Left kidney (tissue), 2 donors: ENCODE data around the gene DENND4C. TPM values are rescaled to one million over a fixed set of nuclear protein-coding genes. Genes with fewer than 3 reads are reported as not detected.
"Not testable (repeated sequence)": the region's sequence is repeated elsewhere in the genome, so short reads cannot be mapped to it uniquely, and the experiment has no call there.

ENCODE experiments used
- DNase-seq: peaks from one replicate; pipeline ENCODE4 v3.0.0-alpha.2; 2013
- polyA plus RNA-seq: library from polyadenylated mRNA; unstranded; fragments of 120-200 nt; gene quantifications from one replicate; pipeline ENCODE4 v1.2.1, GENCODE V29; 2013; ENCODE audit not compliant: insufficient read length

Gene DENND4C
- polyA plus RNA-seq, 1 donor, result 60.6 TPM

DNA sequence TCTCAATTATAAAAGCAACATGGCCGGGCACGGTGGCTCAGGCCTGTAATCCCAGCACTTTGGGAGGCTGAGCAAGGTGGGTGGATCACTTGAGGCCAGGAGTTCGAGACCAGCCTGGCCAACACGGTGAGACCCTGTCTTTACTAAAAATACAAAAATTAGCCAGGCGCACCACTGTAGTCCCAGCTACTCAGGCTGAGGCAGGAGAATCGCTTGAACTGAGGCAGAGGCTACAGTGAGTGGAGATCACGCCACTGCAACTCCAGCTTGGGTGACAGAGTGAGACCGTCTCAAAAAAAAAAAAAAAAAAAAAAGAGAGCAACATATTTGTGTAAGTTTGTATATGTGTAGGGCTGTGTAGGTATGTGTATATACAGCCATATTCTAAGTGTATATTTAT lies 142.1 kb downstream of the DENND4C start:
- no peak for DNase-seq

DNA sequence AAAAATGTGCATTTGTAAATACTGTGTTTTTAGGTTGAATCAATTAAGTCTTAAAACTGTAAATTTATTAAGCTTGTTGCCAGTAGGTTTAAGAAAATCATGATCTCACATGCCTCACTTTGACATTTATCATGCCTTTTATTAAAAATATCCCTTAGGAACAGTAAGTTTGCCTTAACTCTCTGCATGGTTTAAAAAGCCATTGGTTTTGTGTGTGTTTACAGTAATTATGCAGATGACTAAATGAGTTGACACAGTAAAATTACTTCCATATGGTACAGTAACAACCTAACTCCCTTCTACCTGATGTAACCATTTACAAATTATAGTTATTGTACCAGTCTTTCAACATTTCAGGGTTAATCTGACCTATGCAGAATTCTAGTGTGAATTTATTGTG lies 143.0 kb downstream of the DENND4C start:
- no peak for DNase-seq

DNA sequence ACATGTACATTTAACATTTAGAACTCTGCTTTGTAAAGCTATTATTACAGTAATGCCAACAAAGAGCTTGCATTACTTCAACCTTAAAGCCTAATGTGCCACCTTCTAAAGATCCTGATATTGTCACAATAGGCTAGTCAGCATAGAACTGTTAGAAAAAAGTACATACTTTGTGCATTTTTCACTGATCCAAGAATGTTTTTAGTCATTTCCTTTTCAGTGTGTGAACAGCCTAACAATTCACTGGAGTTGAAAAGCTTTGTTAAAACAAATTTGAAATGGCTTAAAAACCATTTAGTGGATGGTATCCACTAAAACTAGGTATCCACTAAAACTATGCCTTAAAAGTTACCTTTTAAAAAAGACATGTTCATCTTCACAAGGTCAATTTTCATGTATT lies 145.0 kb downstream of the DENND4C start:
- DNase-seq, result no peak

DNA sequence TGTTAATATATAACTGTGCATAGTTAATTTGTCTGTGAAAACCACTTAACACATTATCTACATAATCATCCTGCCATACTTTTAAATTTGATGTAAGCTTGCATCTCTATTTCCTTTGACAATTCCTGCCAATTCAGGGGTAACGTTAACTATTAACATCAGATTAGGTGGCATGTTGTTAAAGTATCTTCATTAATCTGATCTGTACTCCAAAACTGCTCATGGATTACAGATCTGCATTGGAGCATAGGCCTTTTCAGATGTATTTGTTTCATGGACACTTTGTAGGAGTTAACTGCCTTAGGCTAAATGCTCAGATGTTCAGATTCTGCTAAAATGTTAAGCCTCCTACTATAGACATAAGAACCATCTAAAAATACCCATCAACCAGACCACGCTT lies 146.4 kb downstream of the DENND4C start:
- DNase-seq, result no peak

DNA sequence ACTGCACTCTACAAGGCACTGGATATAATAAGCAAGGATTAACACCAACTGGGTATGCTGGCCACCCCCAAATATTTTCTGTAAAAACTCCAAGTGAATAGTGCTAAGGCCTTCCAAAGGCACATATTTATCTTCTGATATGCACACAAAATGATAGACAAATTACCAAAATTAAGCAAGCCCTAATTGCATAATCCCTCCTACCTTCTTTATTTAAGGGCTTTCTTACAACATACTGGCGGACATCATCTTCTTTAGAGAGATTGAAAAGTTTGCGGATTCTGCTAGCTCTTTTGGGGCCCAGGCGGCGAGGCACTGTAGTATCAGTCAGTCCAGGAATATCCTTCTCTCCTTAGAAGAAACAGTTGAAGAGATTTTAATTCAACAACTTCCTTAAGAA lies 147.7 kb downstream of the DENND4C start:
- DNase-seq, result no peak

DNA sequence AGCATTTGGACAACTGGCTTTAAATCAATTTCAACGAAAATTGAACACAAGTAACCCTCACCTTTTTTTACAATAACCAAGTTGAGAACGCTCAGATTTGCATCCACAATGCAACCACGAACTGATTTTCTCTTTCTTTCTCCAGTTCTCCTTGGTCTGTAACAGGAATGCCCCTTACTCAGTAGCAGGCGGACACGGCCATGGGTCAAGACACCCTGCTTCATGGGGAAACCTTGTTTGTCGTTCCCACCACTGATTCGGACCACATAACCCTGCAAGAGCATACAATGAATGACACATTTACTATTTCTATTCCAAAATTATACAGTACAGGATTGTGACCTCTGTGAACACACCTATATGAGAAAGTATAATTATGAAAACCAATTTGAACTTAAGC lies 148.2 kb downstream of the DENND4C start:
- no peak for DNase-seq

DNA sequence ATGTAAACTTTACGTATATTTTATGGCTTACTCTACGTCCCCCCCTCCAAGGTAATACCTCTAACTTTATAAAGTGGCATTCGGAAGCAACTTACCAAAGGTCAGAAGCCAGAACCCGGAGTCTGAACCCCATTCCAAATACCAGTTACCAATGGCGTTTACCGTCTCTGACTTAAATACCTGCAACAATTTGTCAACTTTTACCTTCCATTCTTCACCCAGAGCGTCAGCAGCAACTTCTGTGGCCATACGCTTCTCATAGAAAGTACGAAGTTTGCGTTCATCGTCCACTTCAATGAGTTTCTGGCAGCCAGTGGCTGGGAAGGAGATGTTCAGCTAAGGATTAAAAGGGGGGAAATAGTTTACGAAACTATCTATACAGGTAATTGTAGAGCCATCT lies 148.8 kb downstream of the DENND4C start:
- DNase-seq, result no peak

DNA sequence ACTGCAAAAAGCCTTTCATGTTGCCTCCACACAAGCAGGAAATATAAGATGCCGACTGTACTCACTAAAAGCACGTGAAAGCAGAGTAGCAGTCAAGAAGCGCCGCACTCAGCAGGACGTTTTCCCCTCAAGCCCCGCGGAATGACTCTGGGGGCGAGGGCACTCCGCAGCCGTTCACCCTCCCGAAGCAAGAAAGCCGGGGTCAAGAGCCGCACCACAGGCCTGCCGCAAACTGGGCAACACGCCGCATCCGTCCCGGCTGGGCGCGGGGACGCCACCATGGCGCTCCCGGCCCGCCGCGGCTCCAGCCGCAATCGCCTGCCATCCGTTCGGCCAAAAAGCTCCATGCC lies 149.2 kb downstream of the DENND4C start:
- DNase-seq, result no peak

DNA sequence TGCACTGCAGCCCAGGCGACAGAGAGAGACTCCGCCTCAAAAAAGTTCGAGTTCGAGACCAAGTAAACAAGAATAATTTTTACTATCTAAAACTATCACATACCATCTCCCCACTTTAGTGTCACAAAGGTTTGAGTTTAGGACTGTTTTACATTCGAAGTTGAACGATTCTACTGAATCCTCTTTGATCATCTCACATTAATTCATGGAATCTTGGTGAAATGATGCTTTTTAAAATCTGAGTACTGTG lies 150.3 kb downstream of the DENND4C start:
- DNase-seq, result no peak

DNA sequence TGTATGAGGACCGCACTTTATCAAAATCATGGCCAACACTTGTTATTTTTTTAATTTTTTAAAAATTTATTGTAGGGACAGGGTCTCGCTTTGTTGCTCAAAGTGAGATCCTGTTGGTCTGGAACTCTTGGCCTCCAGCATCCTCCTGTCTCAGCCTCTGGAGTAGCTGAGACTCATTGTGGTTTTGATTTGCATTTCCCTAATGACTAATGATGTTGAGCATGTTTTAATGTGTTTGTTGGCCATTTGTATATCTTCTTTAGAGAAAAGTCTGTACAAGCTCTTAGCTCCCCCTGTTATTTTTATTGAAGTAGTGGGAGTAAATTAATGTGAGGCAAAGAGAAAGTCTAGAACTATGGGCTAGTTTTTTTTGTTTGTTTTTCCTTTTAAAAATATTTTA lies 151.2 kb downstream of the DENND4C start:
- no peak for DNase-seq

DNA sequence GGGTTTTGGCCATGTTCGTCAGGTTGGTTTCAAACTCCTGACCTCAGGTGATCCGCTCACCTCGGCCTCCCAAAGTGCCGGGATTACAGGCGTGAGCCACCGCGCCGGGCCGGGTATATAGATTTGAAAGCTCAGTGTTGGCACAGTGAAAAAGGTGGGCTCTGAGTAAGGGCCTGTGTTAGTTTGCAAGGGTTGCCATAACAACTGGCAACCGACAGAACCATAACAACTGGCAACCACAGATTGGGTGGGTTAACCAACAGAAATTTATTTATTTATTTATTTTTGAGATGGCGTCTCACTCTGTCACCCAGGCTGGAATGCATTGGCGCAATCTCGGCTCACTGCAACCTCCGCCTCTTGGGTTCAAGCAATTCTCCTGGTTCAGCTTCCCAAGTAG lies 154.7 kb downstream of the DENND4C start:
- not testable (repeated sequence) for DNase-seq

DNA sequence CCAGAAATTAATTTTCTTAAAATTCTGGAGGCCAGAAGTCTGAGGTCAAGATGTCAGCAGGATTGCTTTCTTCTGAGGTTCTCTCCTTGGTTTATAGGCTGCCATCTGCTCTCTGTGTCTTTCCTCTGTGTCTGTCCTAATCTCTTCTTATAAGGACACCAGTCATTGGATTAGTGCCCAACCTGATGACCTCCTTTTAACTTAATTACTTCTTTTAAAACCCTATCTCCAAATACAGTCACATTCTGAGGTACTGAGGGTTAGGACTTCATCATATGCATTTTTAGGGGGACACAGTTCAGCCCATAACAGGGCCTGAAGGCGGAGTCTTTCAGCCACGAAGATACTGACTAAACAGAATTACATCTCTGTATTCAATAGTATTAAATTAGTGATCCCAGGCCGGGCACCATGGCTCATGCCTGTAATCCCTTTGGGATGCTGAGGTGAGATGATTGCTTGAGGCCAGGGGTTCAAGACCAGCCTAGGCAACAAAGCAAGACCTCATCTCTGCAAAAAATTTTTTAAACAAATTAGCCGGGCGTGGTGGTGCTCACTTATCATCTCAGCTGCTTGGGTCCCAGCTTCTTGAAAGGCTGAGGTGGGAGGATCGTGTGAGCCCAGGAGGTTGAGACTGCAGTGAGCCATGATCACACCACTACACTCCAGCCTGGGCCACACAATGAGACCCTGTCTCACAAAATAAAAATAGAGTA lies 155.5 kb downstream of the DENND4C start:
- no peak for DNase-seq

DNA sequence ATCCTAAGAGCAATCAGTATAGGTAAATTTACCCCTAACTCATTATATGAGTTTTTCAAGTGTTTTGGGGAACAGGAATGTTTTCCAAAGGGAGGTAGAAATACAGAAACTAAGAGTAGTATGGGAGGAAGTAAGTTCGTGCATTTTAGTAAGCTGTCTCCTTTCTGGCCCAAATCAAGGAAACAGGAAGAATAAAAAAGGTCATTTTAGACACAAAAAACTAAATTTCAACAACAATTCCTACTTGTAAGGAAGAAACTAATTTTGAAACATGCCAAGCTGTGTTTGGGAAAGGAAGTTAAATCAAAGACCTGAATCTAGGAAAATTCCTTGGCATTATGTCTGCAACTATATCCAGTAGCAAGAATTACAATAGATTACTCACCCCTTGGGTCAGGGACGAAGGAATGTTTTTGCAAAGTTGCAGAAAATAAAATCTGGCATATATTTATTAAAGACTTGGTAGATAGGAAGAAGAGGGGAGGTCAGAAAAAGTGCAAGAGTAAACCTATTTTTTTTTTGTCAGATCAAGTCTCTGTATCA lies 156.1 kb downstream of the DENND4C start:
- no peak for DNase-seq

DNA sequence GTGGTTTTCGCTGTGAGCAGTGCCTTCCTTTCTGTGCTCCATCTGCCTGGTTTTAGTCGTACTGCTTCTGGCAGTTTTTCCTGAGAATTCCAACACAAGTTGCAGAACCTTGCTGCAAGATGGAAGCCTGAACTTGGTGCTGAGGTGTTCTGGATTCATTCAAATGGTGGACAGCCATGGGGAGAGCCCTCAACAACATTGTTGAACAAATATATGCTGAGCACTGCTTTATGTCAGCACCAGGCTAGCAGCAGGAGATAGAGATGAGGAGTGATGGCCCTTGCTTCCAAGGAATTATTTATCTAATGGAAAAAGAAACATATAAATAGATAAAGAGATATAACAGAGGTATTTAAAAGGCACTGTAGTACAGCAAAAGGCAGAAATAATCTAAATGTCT lies 156.8 kb downstream of the DENND4C start:
- DNase-seq, result no peak

DNA sequence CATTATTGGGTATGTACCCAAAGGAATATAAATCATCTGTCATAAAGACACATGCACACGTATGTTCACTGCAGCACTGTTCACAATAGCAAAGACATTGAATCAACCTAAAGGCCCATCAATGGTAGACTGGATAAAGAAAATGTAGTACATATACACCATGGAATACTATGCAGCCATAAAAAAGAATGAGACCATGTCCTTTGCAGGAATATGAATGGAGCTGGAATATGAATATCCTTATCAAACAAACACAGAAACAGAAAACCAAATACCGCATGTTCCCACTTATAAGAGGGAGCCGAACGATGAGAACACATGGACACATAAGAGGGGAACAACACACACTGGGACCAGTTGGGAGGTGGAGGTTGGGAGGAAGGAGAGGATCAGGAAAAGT lies 159.0 kb downstream of the DENND4C start:
- DNase-seq, result not testable (repeated sequence)

DNA sequence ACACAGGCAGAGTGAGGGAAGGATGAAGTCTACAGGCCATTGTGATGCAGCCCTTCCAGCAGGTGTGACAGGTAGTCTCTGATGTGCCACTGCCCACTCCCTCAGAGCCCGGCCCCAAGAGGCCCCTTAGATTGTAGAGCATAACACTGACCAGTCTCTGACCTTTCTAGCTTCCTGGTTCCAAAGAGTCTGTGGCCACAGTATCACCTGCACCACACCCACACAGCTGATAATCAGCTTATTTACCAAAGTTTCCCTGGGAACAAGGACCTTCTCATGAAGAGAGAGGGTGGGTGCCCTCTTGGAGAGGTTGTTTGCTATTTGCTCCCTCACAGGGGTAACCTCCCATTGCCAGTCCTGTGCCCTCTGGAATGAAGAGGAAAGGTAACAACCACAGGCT lies 167.4 kb downstream of the DENND4C start:
- no peak for DNase-seq

DNA sequence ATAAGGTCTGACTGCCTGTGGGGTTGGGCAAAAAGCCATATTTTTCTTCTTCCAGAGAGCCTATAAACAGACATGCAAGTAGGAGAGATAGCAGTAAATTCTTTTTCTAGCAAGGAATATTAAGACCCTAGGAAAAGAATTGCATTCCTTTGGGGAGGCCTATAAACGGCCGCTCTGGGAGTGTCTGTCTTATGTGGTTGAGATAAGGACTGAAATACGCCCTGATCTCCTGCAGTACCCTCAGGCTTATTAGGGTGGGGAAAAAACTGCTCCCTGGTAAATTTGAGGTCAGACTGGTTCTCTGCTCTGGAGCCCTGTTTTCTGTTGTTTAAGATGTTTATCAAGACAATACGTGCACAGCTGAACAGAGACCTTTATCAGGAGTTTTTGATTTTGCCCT lies 172.7 kb downstream of the DENND4C start:
- not testable (repeated sequence) for DNase-seq

DNA sequence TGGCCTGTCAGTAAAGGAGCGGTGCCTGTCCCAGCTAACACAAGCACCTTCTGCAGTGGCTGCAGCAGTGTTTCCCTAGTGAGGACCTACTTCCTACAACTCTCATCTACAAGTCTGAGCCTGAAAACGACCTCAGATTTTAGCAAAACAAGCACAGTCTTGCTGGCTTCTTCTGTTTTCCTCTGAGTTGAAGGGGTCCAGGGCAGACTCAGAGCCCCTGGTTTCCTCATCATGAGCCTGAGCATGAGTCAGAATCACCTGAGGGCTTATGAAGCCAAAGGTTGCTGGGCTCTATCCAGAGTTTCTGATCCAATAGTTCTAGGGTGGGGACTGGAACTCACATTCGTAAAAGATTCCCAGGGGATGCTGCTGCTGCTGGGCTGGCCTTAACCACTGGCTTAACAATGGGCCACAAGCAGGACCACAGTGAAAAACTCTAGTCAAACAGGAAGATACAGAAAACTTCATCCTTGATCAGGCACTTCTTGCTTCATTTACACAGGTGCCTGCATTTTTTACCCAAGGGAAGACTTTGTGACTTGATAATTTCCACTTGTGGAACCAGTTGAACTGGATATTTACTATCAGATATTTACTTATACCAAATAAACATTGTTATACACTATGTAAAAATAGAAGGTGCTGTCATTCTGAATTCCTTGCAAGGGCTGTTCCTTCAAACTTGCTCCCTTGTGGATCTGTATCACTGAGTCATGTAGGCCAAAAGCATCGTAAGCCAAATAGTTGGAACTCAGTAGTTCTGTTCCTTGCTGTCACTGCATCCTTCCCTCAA lies 174.0 kb downstream of the DENND4C start:
- DNase-seq, result no peak

DNA sequence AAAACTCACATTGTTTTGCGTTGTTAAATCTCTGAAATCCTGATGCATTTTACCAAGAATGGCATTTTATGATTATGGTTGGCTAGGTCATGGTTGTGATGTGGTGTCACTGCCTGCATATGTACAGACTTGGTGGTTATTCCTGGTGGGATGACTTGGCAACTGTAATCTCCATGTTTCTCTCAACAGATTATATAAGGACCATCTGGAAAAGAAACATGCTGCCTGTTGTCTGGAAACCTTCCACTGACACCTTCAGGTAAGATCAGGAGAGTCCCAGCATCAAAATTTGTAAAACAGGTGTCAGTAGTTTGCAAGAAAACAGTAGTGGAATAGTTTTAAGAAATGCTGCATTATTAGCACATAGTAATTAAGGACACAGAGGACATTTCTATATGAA lies 175.3 kb downstream of the DENND4C start:
- no peak for DNase-seq

DNA sequence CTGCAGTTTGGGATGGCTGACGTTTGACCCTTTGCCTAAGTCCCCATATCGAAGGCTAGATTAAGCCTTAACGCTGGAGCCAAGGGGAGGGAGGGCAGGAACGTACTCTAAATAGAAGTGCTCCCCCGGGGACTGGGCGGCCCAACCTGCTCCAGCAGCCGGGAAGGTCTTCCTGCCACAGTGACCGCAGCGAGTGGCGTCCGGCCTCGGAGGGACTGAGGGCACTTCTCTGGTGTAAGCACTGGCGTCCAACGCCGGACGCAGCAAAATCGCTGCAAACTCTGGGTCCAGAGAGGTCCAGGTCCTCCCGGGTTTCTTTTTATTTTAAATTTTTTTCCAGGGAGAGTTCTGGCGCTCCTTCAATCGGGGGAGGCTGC lies 177.8 kb downstream of the DENND4C start:
- no peak for DNase-seq

DNA sequence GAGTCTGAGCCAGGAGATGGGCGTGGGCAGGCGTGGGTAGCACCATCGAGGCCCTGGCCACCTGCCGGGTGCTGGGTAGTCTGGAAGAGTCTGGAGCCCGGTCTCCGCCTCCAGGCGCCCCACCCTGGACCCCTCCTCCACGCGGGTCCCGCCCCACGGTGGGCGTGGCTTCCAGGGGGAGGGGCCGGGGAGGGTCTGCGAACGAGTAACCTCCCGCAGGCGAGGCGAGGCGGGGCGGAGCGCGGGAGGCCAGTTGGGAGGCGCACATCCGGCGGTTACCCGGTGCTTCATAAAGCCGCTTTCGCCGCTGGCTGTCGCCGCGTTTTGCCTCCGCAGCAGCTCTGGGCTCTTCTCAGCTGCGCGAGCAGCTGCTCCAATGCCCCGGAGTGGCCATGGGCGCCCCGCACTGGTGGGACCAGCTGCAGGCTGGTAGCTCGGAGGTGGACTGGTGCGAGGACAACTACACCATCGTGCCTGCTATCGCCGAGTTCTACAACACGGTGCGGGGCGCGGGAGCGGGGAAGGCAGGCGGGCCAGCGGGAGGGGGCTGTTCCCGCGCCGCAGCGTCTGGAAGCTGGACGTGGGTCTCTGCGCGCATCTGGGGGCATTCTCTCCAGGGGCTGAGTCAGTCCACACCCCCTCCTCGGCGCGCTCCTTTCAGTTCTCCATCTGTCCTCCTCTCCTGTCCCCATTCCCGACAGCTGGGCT lies 178.4 kb downstream of the DENND4C start, which contains the start of gene ACER2:
TSS of gene ACER2 (plus strand) at position 317 of the 708 bp plus-strand sequence. CDS start at position 393, 76 bp downstream.
- DNase-seq, result peak; percentile 91

DNA sequence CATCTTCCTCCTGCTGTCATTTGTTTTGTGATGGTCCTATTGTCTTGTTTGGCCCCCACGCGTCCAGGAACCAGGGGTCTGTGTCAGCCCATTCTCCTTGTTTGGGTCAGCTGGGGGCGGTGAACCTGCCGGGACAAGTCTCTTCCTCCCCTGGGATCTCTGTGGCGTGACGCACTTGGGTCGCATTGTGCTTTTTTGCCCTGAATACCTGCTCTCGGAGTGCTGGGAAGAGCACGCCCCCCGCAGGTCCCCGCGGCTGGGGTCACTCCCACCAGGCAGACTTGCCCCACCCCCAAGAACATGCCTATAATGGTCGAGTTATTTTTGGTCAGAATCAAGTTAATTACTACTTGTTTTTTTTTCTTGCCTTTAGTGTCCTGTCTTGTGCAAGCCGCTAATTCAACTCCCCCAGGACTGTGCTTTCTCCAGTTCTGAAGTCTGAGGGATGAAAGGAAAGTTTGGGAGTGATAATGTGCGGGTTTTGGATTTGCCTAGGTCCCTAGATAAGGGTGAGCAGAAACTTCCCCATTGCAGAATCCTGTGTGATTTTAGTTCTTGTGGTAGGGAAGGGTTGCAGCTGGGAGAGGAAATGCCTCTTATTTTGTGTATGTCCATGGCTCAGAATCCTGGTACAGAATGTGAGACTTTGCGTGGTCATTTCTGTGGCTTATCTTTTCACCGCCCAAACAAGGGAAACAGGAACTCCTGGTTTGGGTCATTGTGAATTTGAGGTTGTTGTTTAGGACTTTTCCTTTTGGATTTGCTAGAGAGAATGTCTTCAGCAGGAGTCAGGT lies 179.1 kb downstream of the DENND4C start:
- DNase-seq, result peak; percentile 32

DNA sequence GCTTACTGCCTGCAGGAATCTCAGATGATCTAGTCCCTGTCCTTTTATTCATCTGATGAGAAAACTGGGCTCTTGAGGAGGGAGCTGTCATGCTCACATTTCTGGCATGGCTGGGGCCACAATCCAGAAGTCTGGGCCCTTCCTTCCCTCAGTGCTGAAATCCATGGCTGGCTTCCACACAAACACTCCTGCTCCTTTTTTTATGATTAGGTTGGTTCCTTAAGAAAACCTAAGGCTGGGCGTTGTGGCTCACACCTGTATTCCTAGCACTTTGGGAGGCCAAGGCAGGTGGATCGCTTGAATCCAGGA lies 179.7 kb downstream of the DENND4C start:
- DNase-seq, result no peak
